SH-SY5Y (cell line): ENCODE results near the gene CADPS2.

ENCODE experiments used
- GATA2 ChIP-seq: IDR thresholded peaks from 2 replicates; pipeline ENCODE4 v1.6.1; 2011; ENCODE audit warnings: mild to moderate bottlenecking, low read depth, low read length
- GATA3 ChIP-seq: IDR thresholded peaks from 2 replicates; pipeline ENCODE4 v1.6.1; 2011; ENCODE audit warnings: low read depth, mild to moderate bottlenecking, low read length, moderate library complexity

DNA sequence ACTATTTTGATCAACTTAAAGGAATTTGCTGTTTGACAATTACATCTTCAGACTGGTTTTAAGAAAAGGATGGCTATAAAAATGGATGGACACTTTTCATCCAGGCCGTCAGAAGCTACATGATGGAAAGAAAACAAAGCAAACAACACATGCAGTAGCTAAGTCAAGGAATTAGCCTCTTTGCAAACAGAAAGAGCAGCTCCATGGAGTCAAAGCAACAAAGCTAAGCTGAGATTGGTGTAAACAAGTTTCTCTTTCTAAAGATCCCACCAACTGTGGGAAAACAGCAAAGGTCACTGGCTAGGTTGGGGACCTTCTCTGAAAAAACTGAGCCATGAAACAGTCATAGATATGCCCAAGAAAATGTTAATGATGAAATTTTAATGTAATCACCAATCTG, 286.2 kb downstream of the CADPS2 start:
- TF ChIP-seq GATA2: no peak
- TF ChIP-seq GATA3: no peak
